Cardiac muscle cell (in vitro differentiated cells and primary cell): ENCODE data around the gene PRRG1. TPM values are rescaled to one million over a fixed set of nuclear protein-coding genes. Genes with fewer than 3 reads are reported as not detected.
A peak's percentile ranks its signal among the peaks of the same experiment; 100 is the strongest.
"Not testable (repeated sequence)": the region's sequence is repeated elsewhere in the genome, so short reads cannot be mapped to it uniquely, and the experiment has no call there.

Experiments used
- DNase-seq, 2 donors: peaks; one replicate each; pipeline versions ENCODE4 v3.0.0 to v3.0.0-alpha.2; 2010 to 2017; ENCODE audit warnings: low read depth in 1 of 2, low spot score in 1 of 2
- H3K27ac ChIP-seq: fragments of 200-600 bp; sonication (generic); 2 replicates; pipeline ENCODE4 v1.5.1; 2016
- H3K27me3 ChIP-seq: fragments of 200-600 bp; sonication (generic); 2 replicates; pipeline ENCODE4 v1.6.0; 2016; ENCODE audit warnings: control low read depth
- H3K36me3 ChIP-seq: fragments of 200-600 bp; sonication (generic); 2 replicates; pipeline ENCODE4 v1.5.1; 2016; ENCODE audit warnings: control low read depth
- H3K4me1 ChIP-seq: fragments of 200-600 bp; sonication (generic); 2 replicates; pipeline ENCODE4 v1.8.1; 2017; ENCODE audit warnings: low read depth, mild to moderate bottlenecking, mixed run types
- H3K4me3 ChIP-seq: fragments of 200-600 bp; sonication (generic); 2 replicates; pipeline ENCODE4 v1.5.1; 2016; ENCODE audit warnings: mild to moderate bottlenecking
- H3K9me3 ChIP-seq: fragments of 200-600 bp; sonication (generic); 2 replicates; pipeline ENCODE4 v1.5.1; 2017; ENCODE audit warnings: low read depth, mild to moderate bottlenecking, control low read depth
- CTCF ChIP-seq: IDR thresholded peaks from 2 replicates; pipeline ENCODE4 v1.5.1; 2012; ENCODE audit warnings: low read depth, mild to moderate bottlenecking, low read length
- polyA plus RNA-seq: library from polyadenylated mRNA; unstranded; fragments of >200 nt; fragmentation: Nextera tagmentation; extraction: Ambion mirVana; gene quantifications from 2 replicates; pipeline ENCODE4 v1.2.1, GENCODE V29; 2016
- total RNA-seq: library from RNA; depleted of rRNA; stranded (reverse); fragments of >200 nt; gene quantifications from 2 replicates; pipeline ENCODE4 v1.2.3, GENCODE V29; 2016

PRRG1 gene
- total and polyA plus RNA-seq, 2 experiments from 2014 or later = 10.5 to 13.4 TPM

GRCh38 chrX:37487271-37487670, 138.1 kb downstream of the PRRG1 start:
- Histone ChIP-seq H3K4me1 (no peaks in the 10 kb centered on the region), H3K27me3 (no peaks in the 10 kb centered on the region), H3K36me3 (no peaks in the 10 kb centered on the region), H3K9me3 (no peaks in the 10 kb centered on the region), H3K4me3 (no peak overlapping the region), H3K27ac (no peak overlapping the region)
- TF ChIP-seq CTCF = no peak
- no peak for DNase-seq

GRCh38 chrX:37488323-37488722, 139.2 kb downstream of the PRRG1 start:
- no peak for TF ChIP-seq CTCF
- no peaks in the 10 kb centered on the region for H3K4me1 ChIP-seq
- no peaks in the 10 kb centered on the region for H3K27me3 ChIP-seq
- no peak overlapping the region for H3K27ac ChIP-seq
- H3K9me3 ChIP-seq = no peaks in the 10 kb centered on the region
- H3K4me3 ChIP-seq = no peak overlapping the region
- no peak for DNase-seq
- no peaks in the 10 kb centered on the region for H3K36me3 ChIP-seq

- Histone ChIP-seq H3K27me3 (no peaks in the 10 kb centered on the region), H3K4me1 (no peaks in the 10 kb centered on the region), H3K4me3 (no peak overlapping the region), H3K36me3 (no peaks in the 10 kb centered on the region), H3K27ac (no peak overlapping the region), H3K9me3 (no peaks in the 10 kb centered on the region)
- no peak for TF ChIP-seq CTCF
- DNase-seq = no peak
Measured at GRCh38 chrX:37491686-37492085, 142.5 kb downstream of the PRRG1 start.

- not testable (repeated sequence) for H3K36me3 ChIP-seq, H3K4me3 ChIP-seq, H3K9me3 ChIP-seq, H3K27me3 ChIP-seq, H3K4me1 ChIP-seq, H3K27ac ChIP-seq
- TF ChIP-seq CTCF = peak; percentile 29
- DNase-seq = peak in 1 of 2 donors; percentile 31
Measured at GRCh38 chrX:37495760-37496159, 146.6 kb downstream of the PRRG1 start.

GRCh38 chrX:37497126-37497525, 148.0 kb downstream of the PRRG1 start:
- DNase-seq, H3K9me3 ChIP-seq, H3K36me3 ChIP-seq, H3K4me3 ChIP-seq, H3K4me1 ChIP-seq, H3K27ac ChIP-seq, H3K27me3 ChIP-seq: not testable (repeated sequence)

GRCh38 chrX:37498323-37498722, 149.2 kb downstream of the PRRG1 start:
- not testable (repeated sequence) for H3K4me1 ChIP-seq, H3K27ac ChIP-seq, DNase-seq, H3K36me3 ChIP-seq, H3K9me3 ChIP-seq, H3K4me3 ChIP-seq, H3K27me3 ChIP-seq

- not testable (repeated sequence) for H3K27me3 ChIP-seq, H3K27ac ChIP-seq, H3K9me3 ChIP-seq, DNase-seq, H3K4me3 ChIP-seq, H3K36me3 ChIP-seq, H3K4me1 ChIP-seq
Measured at GRCh38 chrX:37499649-37500048, 150.5 kb downstream of the PRRG1 start.
